ENCODE results near the gene CHEK1.

DNA sequence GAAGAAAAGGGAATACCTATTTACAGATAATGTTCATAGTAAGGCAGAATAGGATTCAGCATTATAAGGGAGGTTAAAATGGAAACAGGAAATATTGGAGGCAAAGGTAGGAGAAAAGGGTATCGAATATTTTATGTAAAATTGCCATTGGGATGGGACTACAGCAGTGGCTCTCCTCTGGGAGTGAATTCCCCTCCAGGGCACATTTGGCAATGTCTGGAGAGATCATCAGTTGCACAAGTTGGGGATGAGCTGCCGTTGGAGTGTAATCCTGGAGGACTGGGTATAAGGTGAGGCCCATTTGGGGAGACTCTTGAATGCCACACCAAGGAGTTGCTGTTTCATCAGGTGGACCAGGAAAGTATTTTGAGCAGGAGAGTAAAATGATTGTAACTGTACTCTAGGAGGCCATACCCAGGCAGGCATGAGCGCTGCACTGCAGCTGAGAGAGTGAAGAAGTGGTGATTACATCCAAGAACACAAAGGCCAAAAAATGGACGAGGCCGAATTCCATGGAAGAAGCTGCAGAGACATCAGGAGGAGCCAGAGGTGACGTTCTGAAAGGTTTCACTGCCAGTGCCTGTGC lies 64.4 kb downstream of the CHEK1 start:
- TF ChIP-seq, protein P1, sequence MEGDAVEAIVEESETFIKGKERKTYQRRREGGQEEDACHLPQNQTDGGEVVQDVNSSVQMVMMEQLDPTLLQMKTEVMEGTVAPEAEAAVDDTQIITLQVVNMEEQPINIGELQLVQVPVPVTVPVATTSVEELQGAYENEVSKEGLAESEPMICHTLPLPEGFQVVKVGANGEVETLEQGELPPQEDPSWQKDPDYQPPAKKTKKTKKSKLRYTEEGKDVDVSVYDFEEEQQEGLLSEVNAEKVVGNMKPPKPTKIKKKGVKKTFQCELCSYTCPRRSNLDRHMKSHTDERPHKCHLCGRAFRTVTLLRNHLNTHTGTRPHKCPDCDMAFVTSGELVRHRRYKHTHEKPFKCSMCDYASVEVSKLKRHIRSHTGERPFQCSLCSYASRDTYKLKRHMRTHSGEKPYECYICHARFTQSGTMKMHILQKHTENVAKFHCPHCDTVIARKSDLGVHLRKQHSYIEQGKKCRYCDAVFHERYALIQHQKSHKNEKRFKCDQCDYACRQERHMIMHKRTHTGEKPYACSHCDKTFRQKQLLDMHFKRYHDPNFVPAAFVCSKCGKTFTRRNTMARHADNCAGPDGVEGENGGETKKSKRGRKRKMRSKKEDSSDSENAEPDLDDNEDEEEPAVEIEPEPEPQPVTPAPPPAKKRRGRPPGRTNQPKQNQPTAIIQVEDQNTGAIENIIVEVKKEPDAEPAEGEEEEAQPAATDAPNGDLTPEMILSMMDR (IDR thresholded peaks at IDR 0.05): no peak
- TF ChIP-seq POLR2AphosphoS5 (IDR thresholded peaks at IDR 0.05; ENCODE audit: low read depth, low read length): no peak

All from Panc1 (cell line).